Colonic mucosa (tissue), 4 donors: ENCODE measurements around the gene RFC3. TPM values are rescaled to one million over a fixed set of nuclear protein-coding genes. Genes with fewer than 3 reads are reported as not detected.

Experiments used
- DNase-seq: peaks from one replicate; pipeline ENCODE4 v3.0.0-alpha.2; 2020
- H3K27ac ChIP-seq: fragments of 200-600 bp; one replicate; pipeline ENCODE4 v1.8.0; 2021
- H3K27me3 ChIP-seq: fragments of 200-600 bp; one replicate; pipeline ENCODE4 v1.8.0; 2021
- H3K36me3 ChIP-seq: fragments of 200-600 bp; one replicate; pipeline ENCODE4 v1.8.0; 2021
- H3K4me1 ChIP-seq: fragments of 200-600 bp; one replicate; pipeline ENCODE4 v1.8.0; 2021; ENCODE audit warnings: mild to moderate bottlenecking
- H3K4me3 ChIP-seq: fragments of 200-600 bp; one replicate; pipeline ENCODE4 v1.8.0; 2021
- H3K9ac ChIP-seq, 2 donors: one replicate each; pipeline ENCODE4 v1.7.0; 2013; ENCODE audit warnings: control low read depth in 2 of 2, low read depth in 2 of 2, low read length in 2 of 2
- H3K9me3 ChIP-seq: fragments of 200-600 bp; one replicate; pipeline ENCODE4 v1.8.0; 2021
- CTCF ChIP-seq: fragments of 200-600 bp; IDR thresholded peaks from one replicate; pipeline ENCODE4 v1.8.0; 2022; ENCODE audit warnings: antibody characterized with exemption, mild to moderate bottlenecking
- intact Hi-C: fragments of 100-400 bp; cut with DNase I; formaldehyde crosslinking; loops from one replicate; pipeline ENCODE4 v1.14.1; 2022
- total RNA-seq, 2 donors: library from RNA; stranded (reverse); fragmentation: NEBNext Ultra II Directional in 1 of 2; extraction: Animal tissue kit (Norgen Biotek cat#: 25700) in 1 of 2; gene quantifications; one replicate each; pipeline ENCODE4 v1.2.1, GENCODE V29; 2021
- donor health status: healthy.
- donor health status: DM: no; HTN: no; CAD: no.
- donor health status: DM: no; HTN: no; CAD: no.

Gene RFC3
- total RNA-seq, 2 donors from 2014 or later, result 5.9 to 21.6 TPM

- Histone ChIP-seq H3K4me3 (no peak overlapping the region), H3K9ac (no peak overlapping the region), H3K27ac (no peak overlapping the region), H3K36me3 (no peaks in the 10 kb centered on the region), H3K9me3 (no peaks in the 10 kb centered on the region), H3K27me3 (no peaks in the 10 kb centered on the region), H3K4me1 (no peaks in the 10 kb centered on the region)
- DNase-seq, result no peak
- intact Hi-C loops, result no loop called here
- no peak for TF ChIP-seq CTCF
These were observed 54.0 kb downstream of the RFC3 start for GRCh38 chr13:33872005-33872351.

DNA sequence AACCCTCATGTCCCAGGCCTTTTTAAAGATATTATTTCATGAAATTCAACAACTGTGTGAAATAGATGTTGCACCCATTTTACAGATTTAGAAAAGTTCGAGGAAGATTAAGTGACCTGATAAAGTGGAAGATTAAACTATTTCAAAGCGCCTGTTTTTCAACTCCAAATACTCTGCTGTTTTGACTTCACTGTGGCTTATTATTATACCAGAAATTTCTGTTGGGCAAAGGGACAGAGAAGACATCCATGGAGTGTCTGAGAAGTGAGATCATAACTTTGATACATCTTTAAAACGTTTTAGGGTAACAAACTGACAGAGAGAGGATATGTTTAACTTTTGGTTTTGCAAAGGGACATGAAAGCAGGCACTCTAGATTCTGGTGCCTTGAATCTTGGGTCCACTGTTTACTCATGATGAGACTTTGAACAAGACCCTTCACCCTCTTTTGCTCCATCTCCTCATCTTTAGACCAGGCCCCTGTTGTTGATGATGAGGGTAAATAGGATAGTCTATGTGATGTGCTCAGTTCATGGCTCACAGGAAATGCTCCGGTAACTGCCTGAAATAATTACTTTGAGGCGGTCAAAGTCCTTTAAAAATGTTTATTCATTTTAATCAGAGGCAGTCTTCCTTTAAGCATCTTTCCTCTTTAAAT is 55.4 kb downstream of the RFC3 start:
- H3K9ac ChIP-seq, result no peak overlapping the region
- intact Hi-C loops, result no loop called here
- DNase-seq, result no peak
- H3K4me3 ChIP-seq, result no peak overlapping the region
- H3K27me3 ChIP-seq, result no peaks in the 10 kb centered on the region
- no peaks in the 10 kb centered on the region for H3K4me1 ChIP-seq
- TF ChIP-seq CTCF, result no peak
- no peak overlapping the region for H3K27ac ChIP-seq
- H3K36me3 ChIP-seq, result no peaks in the 10 kb centered on the region
- H3K9me3 ChIP-seq, result no peaks in the 10 kb centered on the region

GRCh38 chr13:33874871-33875270 is 56.9 kb downstream of the RFC3 start:
- TF ChIP-seq CTCF, result no peak
- intact Hi-C loops, result no loop called here

GRCh38 chr13:33875618-33876401 is 57.9 kb downstream of the RFC3 start:
- Histone ChIP-seq H3K9me3 (no peaks in the 10 kb centered on the region), H3K36me3 (no peaks in the 10 kb centered on the region), H3K27me3 (no peaks in the 10 kb centered on the region), H3K4me1 (no peaks in the 10 kb centered on the region), H3K4me3 (no peak overlapping the region), H3K9ac (no peak overlapping the region), H3K27ac (no peak overlapping the region)
- no peak for TF ChIP-seq CTCF
- intact Hi-C loops, result no loop called here
- no peak for DNase-seq

More at GRCh38 chr13:33874871-33875270, 56.9 kb downstream of the RFC3 start:
- no peaks in the 10 kb centered on the region for H3K4me1 ChIP-seq
- no peaks in the 10 kb centered on the region for H3K9me3 ChIP-seq
- DNase-seq, result no peak
- H3K4me3 ChIP-seq, result no peak overlapping the region
- no peak overlapping the region for H3K9ac ChIP-seq
- no peaks in the 10 kb centered on the region for H3K27me3 ChIP-seq
- no peaks in the 10 kb centered on the region for H3K36me3 ChIP-seq
- H3K27ac ChIP-seq, result no peak overlapping the region

GRCh38 chr13:33876716-33877394 is 58.9 kb downstream of the RFC3 start:
- H3K9me3 ChIP-seq, result no peaks in the 10 kb centered on the region
- intact Hi-C loops, result no loop called here
- H3K4me1 ChIP-seq, result no peaks in the 10 kb centered on the region
- TF ChIP-seq CTCF, result no peak
- H3K27me3 ChIP-seq, result no peaks in the 10 kb centered on the region
- H3K36me3 ChIP-seq, result no peaks in the 10 kb centered on the region
- H3K27ac ChIP-seq, result no peak overlapping the region
- no peak for DNase-seq
- no peak overlapping the region for H3K4me3 ChIP-seq
- H3K9ac ChIP-seq, result no peak overlapping the region
